Colonic mucosa (tissue), 4 donors: ENCODE data around the gene COPB2. TPM values are rescaled to one million over a fixed set of nuclear protein-coding genes. Genes with fewer than 3 reads are reported as not detected.

ENCODE experiments used
- DNase-seq: peaks from one replicate; pipeline ENCODE4 v3.0.0-alpha.2; 2020
- H3K27ac ChIP-seq: fragments of 200-600 bp; one replicate; pipeline ENCODE4 v1.8.0; 2021
- H3K27me3 ChIP-seq: fragments of 200-600 bp; one replicate; pipeline ENCODE4 v1.8.0; 2021
- H3K36me3 ChIP-seq: fragments of 200-600 bp; one replicate; pipeline ENCODE4 v1.8.0; 2021
- H3K4me1 ChIP-seq: fragments of 200-600 bp; one replicate; pipeline ENCODE4 v1.8.0; 2021; ENCODE audit warnings: mild to moderate bottlenecking
- H3K4me3 ChIP-seq: fragments of 200-600 bp; one replicate; pipeline ENCODE4 v1.8.0; 2021
- H3K9ac ChIP-seq, 2 donors: one replicate each; pipeline ENCODE4 v1.7.0; 2013; ENCODE audit warnings: control low read depth in 2 of 2, low read depth in 2 of 2, low read length in 2 of 2
- H3K9me3 ChIP-seq: fragments of 200-600 bp; one replicate; pipeline ENCODE4 v1.8.0; 2021
- CTCF ChIP-seq: fragments of 200-600 bp; IDR thresholded peaks from one replicate; pipeline ENCODE4 v1.8.0; 2022; ENCODE audit warnings: antibody characterized with exemption, mild to moderate bottlenecking
- intact Hi-C: fragments of 100-400 bp; cut with DNase I; formaldehyde crosslinking; loops from one replicate; pipeline ENCODE4 v1.14.1; 2022
- total RNA-seq, 2 donors: library from RNA; stranded (reverse); fragmentation: NEBNext Ultra II Directional in 1 of 2; extraction: Animal tissue kit (Norgen Biotek cat#: 25700) in 1 of 2; gene quantifications; one replicate each; pipeline ENCODE4 v1.2.1, GENCODE V29; 2021
- donor health status: healthy.
- donor health status: DM: no; HTN: no; CAD: no.
- donor health status: DM: no; HTN: no; CAD: no.

Gene COPB2
- total RNA-seq, 2 donors from 2014 or later: 153 to 162 TPM

DNA sequence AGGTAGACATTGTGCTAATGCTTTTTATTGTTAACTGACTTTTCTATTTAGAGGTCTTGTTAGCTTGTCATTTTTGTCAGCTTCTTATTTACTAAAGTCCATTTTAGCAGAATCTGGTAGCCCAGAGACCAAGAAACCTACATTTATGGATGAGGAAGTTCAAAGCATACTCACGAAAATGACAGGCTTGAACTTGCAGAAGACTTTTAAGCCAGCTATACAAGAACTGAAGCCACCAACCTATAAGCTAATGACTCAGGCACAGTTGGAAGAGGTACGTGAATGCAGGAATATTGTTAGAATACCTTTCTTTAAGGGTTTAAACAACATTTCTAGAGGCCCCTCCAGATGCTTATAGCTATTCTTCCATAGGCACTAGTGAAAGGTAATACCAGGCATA is 42.7 kb downstream of the COPB2 start:
- no peak for DNase-seq
- Histone ChIP-seq H3K9ac (no peak overlapping the region), H3K9me3 (no peaks in the 10 kb centered on the region), H3K4me3 (no peak overlapping the region), H3K4me1 (peaks cover 9% of the 10 kb centered on the region), H3K27ac (no peak overlapping the region), H3K36me3 (no peaks in the 10 kb centered on the region), H3K27me3 (no peaks in the 10 kb centered on the region)
- intact Hi-C loops: no loop called here
- no peak for TF ChIP-seq CTCF

- H3K27ac ChIP-seq: peak within 1 kb of the TSS; percentile 90
- peak within 1 kb of the TSS; percentile 72 to 92 for H3K9ac ChIP-seq
- peak within 1 kb of the TSS; percentile 93 for H3K4me3 ChIP-seq
- intact Hi-C loops: no loop called here
- peaks cover 9% of the 10 kb centered on the region for H3K4me1 ChIP-seq
- no peaks in the 10 kb centered on the region for H3K9me3 ChIP-seq
- H3K27me3 ChIP-seq: no peaks in the 10 kb centered on the region
- no peaks in the 10 kb centered on the region for H3K36me3 ChIP-seq
- peak; percentile 89 for DNase-seq
- no peak for TF ChIP-seq CTCF
Observed at GRCh38 chr3:139343895-139344856, 45.3 kb downstream of the COPB2 start, which contains the start of gene MRPS22. Gene MRPS22 (plus strand): TSS chr3:139344020. CDS start chr3:139344027, 7 bp downstream.

GRCh38 chr3:139342054-139342453 is 47.4 kb downstream of the COPB2 start:
- intact Hi-C loops: no loop called here
- no peak for TF ChIP-seq CTCF

GRCh38 chr3:139340784-139341183 is 48.7 kb downstream of the COPB2 start:
- DNase-seq: no peak
- H3K27ac ChIP-seq: no peak overlapping the region
- intact Hi-C loops: no loop called here
- no peaks in the 10 kb centered on the region for H3K27me3 ChIP-seq
- no peak overlapping the region for H3K4me3 ChIP-seq
- H3K9me3 ChIP-seq: no peaks in the 10 kb centered on the region
- peaks cover 7% of the 10 kb centered on the region for H3K4me1 ChIP-seq
- no peak overlapping the region for H3K9ac ChIP-seq
- TF ChIP-seq CTCF: no peak
- H3K36me3 ChIP-seq: no peaks in the 10 kb centered on the region

More at GRCh38 chr3:139342054-139342453, 47.4 kb downstream of the COPB2 start:
- H3K27ac ChIP-seq: no peak overlapping the region
- no peak overlapping the region for H3K9ac ChIP-seq
- H3K9me3 ChIP-seq: no peaks in the 10 kb centered on the region
- no peak for DNase-seq
- no peaks in the 10 kb centered on the region for H3K36me3 ChIP-seq
- peaks cover 9% of the 10 kb centered on the region for H3K4me1 ChIP-seq
- no peaks in the 10 kb centered on the region for H3K27me3 ChIP-seq
- no peak overlapping the region for H3K4me3 ChIP-seq

DNA sequence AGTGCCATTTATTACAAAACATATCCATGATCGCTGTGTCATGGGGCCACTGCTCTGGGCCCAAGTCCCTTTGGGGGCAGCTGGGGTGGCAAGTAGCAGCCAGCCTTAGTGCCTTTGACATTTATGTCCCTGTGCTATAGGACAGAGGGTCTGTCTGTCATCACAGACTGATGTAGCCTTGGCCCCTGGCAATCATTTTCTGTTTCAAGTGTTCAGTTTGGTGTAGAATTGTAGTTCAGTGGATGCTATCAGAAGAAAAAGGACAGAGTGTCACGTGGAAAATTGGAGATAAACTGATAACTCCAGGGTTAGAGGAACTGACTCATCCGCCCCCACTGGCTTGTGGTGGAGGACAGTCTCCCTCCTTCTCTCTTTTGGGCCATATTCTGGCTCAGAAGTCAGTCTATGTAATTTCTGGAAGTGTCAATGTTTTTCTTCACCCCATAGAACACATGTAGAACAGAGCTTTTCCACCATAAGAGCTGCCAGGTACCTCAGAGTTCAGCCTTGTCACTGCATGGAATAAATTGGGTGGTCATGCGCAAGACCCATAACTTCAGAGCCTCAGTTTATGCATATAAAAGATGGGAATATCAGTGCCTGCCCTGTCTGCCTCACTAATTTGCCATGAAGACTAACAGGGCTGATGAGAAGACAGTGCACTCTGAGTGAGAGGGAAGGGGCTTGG is 50.1 kb downstream of the COPB2 start:
- Histone ChIP-seq H3K36me3 (no peaks in the 10 kb centered on the region), H3K27me3 (no peaks in the 10 kb centered on the region), H3K4me3 (no peak overlapping the region), H3K27ac (no peak overlapping the region), H3K9me3 (no peaks in the 10 kb centered on the region), H3K9ac (no peak overlapping the region), H3K4me1 (no peaks in the 10 kb centered on the region)
- intact Hi-C loops: no loop called here
- no peak for TF ChIP-seq CTCF
- no peak for DNase-seq
